Measurements from ENCODE around the gene HOXC10.

Gene HOXC10

GRCh38 chr12:53984901-53985691 is at the start of gene HOXC10:
TSS of gene HOXC10 (plus strand) at chr12:53985146. CDS start at chr12:53985260, 114 bp downstream.
- DNase-seq (ENCODE audit: extremely low read depth, insufficient read length), result peak; percentile 75
- H3K4me3 ChIP-seq (replicated peaks; ENCODE audit: low read depth, low read length), result peak within 1 kb of the TSS; percentile 13; the same call in 1 of the 2 replicates
- H3K36me3 ChIP-seq (ENCODE audit: control insufficient read depth, insufficient read depth, low read length), result no peaks in the 10 kb centered on the region
- H3K27me3 ChIP-seq (replicated peaks; ENCODE audit: control insufficient read depth, insufficient read depth, low read length), result peaks cover 5% of the 10 kb centered on the region
- TF ChIP-seq, protein P1, sequence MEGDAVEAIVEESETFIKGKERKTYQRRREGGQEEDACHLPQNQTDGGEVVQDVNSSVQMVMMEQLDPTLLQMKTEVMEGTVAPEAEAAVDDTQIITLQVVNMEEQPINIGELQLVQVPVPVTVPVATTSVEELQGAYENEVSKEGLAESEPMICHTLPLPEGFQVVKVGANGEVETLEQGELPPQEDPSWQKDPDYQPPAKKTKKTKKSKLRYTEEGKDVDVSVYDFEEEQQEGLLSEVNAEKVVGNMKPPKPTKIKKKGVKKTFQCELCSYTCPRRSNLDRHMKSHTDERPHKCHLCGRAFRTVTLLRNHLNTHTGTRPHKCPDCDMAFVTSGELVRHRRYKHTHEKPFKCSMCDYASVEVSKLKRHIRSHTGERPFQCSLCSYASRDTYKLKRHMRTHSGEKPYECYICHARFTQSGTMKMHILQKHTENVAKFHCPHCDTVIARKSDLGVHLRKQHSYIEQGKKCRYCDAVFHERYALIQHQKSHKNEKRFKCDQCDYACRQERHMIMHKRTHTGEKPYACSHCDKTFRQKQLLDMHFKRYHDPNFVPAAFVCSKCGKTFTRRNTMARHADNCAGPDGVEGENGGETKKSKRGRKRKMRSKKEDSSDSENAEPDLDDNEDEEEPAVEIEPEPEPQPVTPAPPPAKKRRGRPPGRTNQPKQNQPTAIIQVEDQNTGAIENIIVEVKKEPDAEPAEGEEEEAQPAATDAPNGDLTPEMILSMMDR (IDR thresholded peaks at IDR 0.05; ENCODE audit: insufficient read depth, low read length, poor library complexity, severe bottlenecking), result peak; percentile 82

GRCh38 chr12:53935383-53936341 is 49.3 kb upstream of the HOXC10 start:
- no peaks in the 10 kb centered on the region for H3K36me3 ChIP-seq (ENCODE audit: control insufficient read depth, insufficient read depth, low read length)
- H3K4me3 ChIP-seq (replicated peaks; ENCODE audit: low read depth, low read length), result no peak overlapping the region
- no peak for DNase-seq (ENCODE audit: extremely low read depth, insufficient read length)
- TF ChIP-seq, protein P1 (IDR thresholded peaks at IDR 0.05; ENCODE audit: insufficient read depth, low read length, poor library complexity, severe bottlenecking), result no peak
- peaks cover 8% of the 10 kb centered on the region for H3K27me3 ChIP-seq (replicated peaks; ENCODE audit: control insufficient read depth, insufficient read depth, low read length)

DNA sequence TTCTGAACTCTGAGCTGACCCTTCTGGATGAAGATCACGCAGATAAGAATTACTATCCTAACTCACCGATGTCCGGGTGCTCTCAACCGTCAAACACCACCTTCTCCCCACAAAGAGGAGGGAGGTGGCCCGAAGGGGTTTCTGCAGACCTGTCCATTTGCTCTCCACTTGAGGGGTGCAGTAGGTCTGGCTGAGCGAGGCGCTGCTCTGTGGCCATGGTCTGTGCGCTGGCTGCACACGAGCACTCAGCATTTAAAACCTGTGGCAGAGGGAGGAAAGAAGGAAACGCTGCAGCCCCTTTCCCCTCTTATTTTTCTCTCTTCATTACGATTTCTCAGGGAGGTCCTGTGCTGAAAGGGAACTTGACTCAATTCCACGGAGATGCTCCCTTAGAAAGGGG is 47.8 kb upstream of the HOXC10 start:
- DNase-seq (ENCODE audit: extremely low read depth, insufficient read length), result no peak
- H3K4me3 ChIP-seq (replicated peaks; ENCODE audit: low read depth, low read length), result no peak overlapping the region
- H3K36me3 ChIP-seq (ENCODE audit: control insufficient read depth, insufficient read depth, low read length), result no peaks in the 10 kb centered on the region
- TF ChIP-seq, protein P1 (IDR thresholded peaks at IDR 0.05; ENCODE audit: insufficient read depth, low read length, poor library complexity, severe bottlenecking), result no peak
- peaks cover 8% of the 10 kb centered on the region for H3K27me3 ChIP-seq (replicated peaks; ENCODE audit: control insufficient read depth, insufficient read depth, low read length)

GRCh38 chr12:53937596-53938325 is 47.2 kb upstream of the HOXC10 start:
- DNase-seq (ENCODE audit: extremely low read depth, insufficient read length), result no peak
- H3K27me3 ChIP-seq (replicated peaks; ENCODE audit: control insufficient read depth, insufficient read depth, low read length), result peaks cover 8% of the 10 kb centered on the region
- no peak overlapping the region for H3K4me3 ChIP-seq (replicated peaks; ENCODE audit: low read depth, low read length)
- no peaks in the 10 kb centered on the region for H3K36me3 ChIP-seq (ENCODE audit: control insufficient read depth, insufficient read depth, low read length)
- TF ChIP-seq, protein P1 (IDR thresholded peaks at IDR 0.05; ENCODE audit: insufficient read depth, low read length, poor library complexity, severe bottlenecking), result no peak

- Histone ChIP-seq H3K27me3 (replicated peaks; ENCODE audit: control insufficient read depth, insufficient read depth, low read length) (peaks cover 8% of the 10 kb centered on the region), H3K36me3 (ENCODE audit: control insufficient read depth, insufficient read depth, low read length) (no peaks in the 10 kb centered on the region), H3K4me3 (replicated peaks; ENCODE audit: low read depth, low read length) (no peak within 1 kb of the TSS)
- TF ChIP-seq, protein P1 (IDR thresholded peaks at IDR 0.05; ENCODE audit: insufficient read depth, low read length, poor library complexity, severe bottlenecking), result no peak
- no peak for DNase-seq (ENCODE audit: extremely low read depth, insufficient read length)
Measured at GRCh38 chr12:53938326-53939140, 46.4 kb upstream of the HOXC10 start, which contains the start of gene HOXC13. TSS of gene HOXC13 (plus strand) at chr12:53938831. CDS start at chr12:53938907, 76 bp downstream.
